GM10248 (cell line): ENCODE data around the gene SURF4.

Source experiments
- CTCF ChIA-PET: fragments of 300-600 bp; sonication (Branson Sonifier 250); formaldehyde crosslinking; extraction: SDS; loops from one replicate; lab custom pipeline; 2021; ENCODE audit warnings: antibody characterized with exemption; lab: Yijun Ruan, JAX
- POLR2A ChIA-PET: fragments of 350-650 bp; sonication (Branson Sonifier 250); formaldehyde crosslinking; extraction: SDS; loops from one replicate; lab custom pipeline; 2020; ENCODE audit warnings: antibody characterized with exemption; lab: Yijun Ruan, JAX
- DNase-seq: peaks from one replicate; pipeline ENCODE4 v3.0.0; 2012; ENCODE audit errors: extremely low spot score
- TF ChIP-seq, protein P1 (sequence below): IDR thresholded peaks from 2 replicates; pipeline ENCODE4 v1.5.1; 2012; ENCODE audit warnings: mild to moderate bottlenecking, low read depth; ENCODE audit errors: extremely low read depth, missing control alignments, control extremely low read depth

The SURF4 gene

DNA sequence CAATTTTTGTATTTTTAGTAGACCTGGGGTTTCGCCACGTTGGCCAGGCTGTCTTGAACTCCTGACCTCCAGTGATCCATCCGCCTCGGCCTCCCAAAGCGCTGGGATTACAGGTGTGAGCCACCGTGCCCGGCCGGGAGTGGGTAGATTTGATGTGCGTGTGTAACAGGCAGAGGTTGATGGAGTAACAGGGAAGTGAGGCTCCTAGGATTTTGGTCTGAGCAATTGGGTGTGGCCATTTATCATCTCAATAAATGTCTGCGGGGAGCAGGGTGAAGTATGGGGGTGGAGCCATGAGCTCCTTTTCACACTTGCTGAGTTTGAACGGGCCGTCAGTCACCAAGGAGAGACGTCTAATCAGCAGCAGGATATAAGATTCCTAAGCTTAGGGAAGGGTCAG lies 43.1 kb upstream of the SURF4 start:
- CTCF ChIA-PET = interaction anchor here (1.4 kb wide), 1 partner anchor 11 kb away, joined by 3 read pairs; no protein-coding TSS in a partner anchor
- no peak for DNase-seq
- TF ChIP-seq, protein P1, sequence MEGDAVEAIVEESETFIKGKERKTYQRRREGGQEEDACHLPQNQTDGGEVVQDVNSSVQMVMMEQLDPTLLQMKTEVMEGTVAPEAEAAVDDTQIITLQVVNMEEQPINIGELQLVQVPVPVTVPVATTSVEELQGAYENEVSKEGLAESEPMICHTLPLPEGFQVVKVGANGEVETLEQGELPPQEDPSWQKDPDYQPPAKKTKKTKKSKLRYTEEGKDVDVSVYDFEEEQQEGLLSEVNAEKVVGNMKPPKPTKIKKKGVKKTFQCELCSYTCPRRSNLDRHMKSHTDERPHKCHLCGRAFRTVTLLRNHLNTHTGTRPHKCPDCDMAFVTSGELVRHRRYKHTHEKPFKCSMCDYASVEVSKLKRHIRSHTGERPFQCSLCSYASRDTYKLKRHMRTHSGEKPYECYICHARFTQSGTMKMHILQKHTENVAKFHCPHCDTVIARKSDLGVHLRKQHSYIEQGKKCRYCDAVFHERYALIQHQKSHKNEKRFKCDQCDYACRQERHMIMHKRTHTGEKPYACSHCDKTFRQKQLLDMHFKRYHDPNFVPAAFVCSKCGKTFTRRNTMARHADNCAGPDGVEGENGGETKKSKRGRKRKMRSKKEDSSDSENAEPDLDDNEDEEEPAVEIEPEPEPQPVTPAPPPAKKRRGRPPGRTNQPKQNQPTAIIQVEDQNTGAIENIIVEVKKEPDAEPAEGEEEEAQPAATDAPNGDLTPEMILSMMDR = no peak
- POLR2A ChIA-PET = no interaction called here

- TF ChIP-seq, protein P1 = no peak
- ChIA-PET CTCF (interaction anchor here (1.1 to 1.7 kb wide), 4 partner anchors 12 to 15 kb away, joined by 3 to 4 read pairs (median 3); no protein-coding TSS in a partner anchor), POLR2A (no interaction called here)
- peak; percentile 84 for DNase-seq
Measured at GRCh38 chr9:133417541-133418461, 41.9 kb upstream of the SURF4 start, which contains the start of gene REXO4. Gene REXO4 (minus strand): TSS chr9:133418010. CDS start chr9:133417844, 166 bp downstream.

DNA sequence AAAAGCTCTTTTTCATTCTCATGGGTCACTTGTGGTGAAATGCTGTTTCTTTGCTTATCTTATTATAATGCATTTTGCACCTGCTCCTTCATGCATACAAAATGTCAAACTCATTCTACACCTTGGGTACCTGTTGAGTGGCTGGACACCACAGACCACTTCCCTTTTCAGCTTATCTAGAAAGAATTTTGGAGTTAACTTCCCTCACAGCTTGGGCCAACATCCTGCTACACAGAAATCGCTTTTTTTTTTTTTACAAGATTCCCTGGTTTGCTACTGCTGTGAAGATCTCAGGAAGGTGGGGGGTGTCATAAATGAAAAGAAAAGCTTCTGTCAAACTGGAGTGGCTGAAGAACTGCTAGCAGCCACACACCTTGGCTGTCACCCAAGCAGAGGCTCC lies 39.3 kb upstream of the SURF4 start:
- POLR2A ChIA-PET = no interaction called here
- DNase-seq = no peak
- CTCF ChIA-PET = interaction anchor here (2.8 kb wide), 1 partner anchor 11 kb away, joined by 8 read pairs; no protein-coding TSS in a partner anchor
- TF ChIP-seq, protein P1 = no peak

GRCh38 chr9:133408042-133408441 lies 32.2 kb upstream of the SURF4 start:
- TF ChIP-seq, protein P1 = no peak
- ChIA-PET POLR2A (no interaction called here), CTCF (interaction anchor here (0.8 kb wide), 1 partner anchor 11 kb away, joined by 3 read pairs; no protein-coding TSS in a partner anchor)
- DNase-seq = no peak

DNA sequence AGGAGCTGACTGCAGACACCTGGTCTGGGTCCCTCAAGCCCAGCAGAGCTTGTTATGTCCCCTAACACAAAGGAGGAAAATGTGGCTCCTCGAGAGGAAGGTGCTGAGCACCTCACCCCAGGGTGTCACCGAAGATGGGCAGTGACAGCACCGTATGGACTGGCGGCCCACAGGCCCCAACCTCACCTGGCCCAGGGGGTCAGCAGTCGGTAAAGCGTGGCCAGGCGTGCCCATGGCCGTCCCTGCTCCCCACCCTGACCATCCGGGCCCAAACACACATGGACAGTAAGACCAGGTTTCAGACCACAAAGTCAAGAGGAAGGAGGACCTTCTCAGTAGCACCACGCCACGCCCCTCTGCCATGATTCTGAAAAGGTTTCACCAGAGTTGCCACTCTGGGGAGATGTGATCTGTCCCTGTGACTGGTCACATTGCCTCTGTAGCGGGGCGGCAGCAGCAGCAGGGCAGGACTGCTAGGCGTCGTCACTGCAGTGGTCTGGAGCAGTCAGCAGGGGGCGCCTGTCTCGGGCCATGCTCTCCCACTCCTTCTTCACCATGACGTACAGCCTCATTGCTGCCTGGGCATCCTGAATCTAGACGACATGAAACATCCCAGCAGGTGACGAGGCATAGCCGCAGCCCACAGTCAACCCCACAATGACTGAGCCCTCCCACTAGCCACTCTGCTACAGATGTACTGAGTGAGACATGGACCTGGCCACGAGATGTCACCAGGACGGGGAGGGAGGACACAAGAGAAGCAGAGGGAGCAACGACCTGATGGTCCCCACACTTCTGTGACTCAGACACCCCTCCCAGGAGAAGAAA lies 30.8 kb upstream of the SURF4 start:
- TF ChIP-seq, protein P1 = peak; percentile 95
- DNase-seq = peak; percentile 89
- ChIA-PET POLR2A (no interaction called here), CTCF (interaction anchor here (0.6 to 1.2 kb wide), 7 partner anchors 8 to 78 kb away, joined by 3 to 6 read pairs (median 3); partner anchors contain the start of gene REXO4)
